MM.1S (cell line): ENCODE measurements around the gene DCBLD2.

ENCODE experiments used
- DNase-seq: peaks from one replicate; pipeline ENCODE4 v3.0.0-alpha.2; 2015
- H2AFZ ChIP-seq: fragments of 300-600 bp; sonication (generic); 2 replicates; pipeline ENCODE4 v1.6.0; 2016; ENCODE audit warnings: antibody characterized with exemption, low read length
- H3F3A ChIP-seq: fragments of 300-600 bp; sonication (generic); 2 replicates; pipeline ENCODE4 v1.6.1; 2016; ENCODE audit warnings: mild to moderate bottlenecking, antibody characterized with exemption, low read length, moderate library complexity, mixed read lengths; ENCODE audit not compliant: insufficient read depth
- H3K27ac ChIP-seq: fragments of 300-600 bp; sonication (generic); 2 replicates; pipeline ENCODE4 v1.5.1; 2016; ENCODE audit warnings: mild to moderate bottlenecking, low read length
- H3K27me3 ChIP-seq: fragments of 300-600 bp; sonication (generic); replicated peaks from 2 replicates; pipeline ENCODE4 v1.6.0; 2016; ENCODE audit warnings: low read length; ENCODE audit not compliant: insufficient read depth
- H3K36me3 ChIP-seq: fragments of 300-600 bp; sonication (generic); replicated peaks from 2 replicates; pipeline ENCODE4 v1.6.1; 2016; ENCODE audit warnings: mild to moderate bottlenecking, low read length, mixed read lengths; ENCODE audit not compliant: insufficient read depth
- H3K4me1 ChIP-seq: fragments of 300-600 bp; sonication (generic); 2 replicates; pipeline ENCODE4 v1.6.1; 2016; ENCODE audit warnings: low read length, mixed read lengths
- H3K4me2 ChIP-seq: fragments of 300-600 bp; sonication (generic); 2 replicates; pipeline ENCODE4 v1.6.0; 2016; ENCODE audit warnings: low read depth, low read length
- H3K4me3 ChIP-seq: fragments of 300-600 bp; sonication (generic); 2 replicates; pipeline ENCODE4 v1.5.1; 2016; ENCODE audit warnings: low read length, mixed read lengths
- H3K79me2 ChIP-seq: fragments of 300-600 bp; sonication (generic); 2 replicates; pipeline ENCODE4 v1.6.1; 2016; ENCODE audit warnings: mixed run types, low read length, mixed read lengths
- H3K9ac ChIP-seq: fragments of 300-600 bp; sonication (generic); 2 replicates; pipeline ENCODE4 v1.6.1; 2016; ENCODE audit warnings: low read length, mixed read lengths
- H3K9me2 ChIP-seq: fragments of 300-600 bp; sonication (generic); replicated peaks from 2 replicates; pipeline ENCODE4 v1.6.1; 2016; ENCODE audit warnings: mild to moderate bottlenecking, low read length, mixed read lengths; ENCODE audit not compliant: insufficient read depth
- H3K9me3 ChIP-seq: fragments of 300-600 bp; sonication (generic); replicated peaks from 2 replicates; pipeline ENCODE4 v1.6.1; 2016; ENCODE audit warnings: mild to moderate bottlenecking, low read length, mixed read lengths; ENCODE audit not compliant: insufficient read depth
- H4K20me1 ChIP-seq: fragments of 300-600 bp; sonication (generic); 2 replicates; pipeline ENCODE4 v1.6.1; 2016; ENCODE audit warnings: mild to moderate bottlenecking, low read length, moderate library complexity, mixed read lengths; ENCODE audit not compliant: insufficient read depth
- CTCF ChIP-seq: fragments of 300-600 bp; sonication (generic); IDR thresholded peaks from 2 replicates; pipeline ENCODE4 v1.5.1; 2016; ENCODE audit warnings: antibody characterized with exemption, low read length, mixed read lengths
- EZH2 ChIP-seq: fragments of 300-600 bp; sonication (generic); optimal IDR thresholded peaks from 2 replicates; pipeline ENCODE3; 2017; ENCODE audit warnings: low read depth, mild to moderate bottlenecking, antibody characterized with exemption, low read length, mixed read lengths
- EZH2phosphoT487 ChIP-seq: fragments of 300-600 bp; sonication (generic); IDR thresholded peaks from 2 replicates; pipeline ENCODE4 v1.6.1; 2018; ENCODE audit warnings: antibody characterized with exemption, low read length

DCBLD2 gene

GRCh38 chr3:98769448-98769847, 132.0 kb downstream of the DCBLD2 start:
- Histone ChIP-seq H3F3A (peaks cover 79% of the 10 kb centered on the region), H3K27ac (peak overlapping the region; percentile 98), H3K9ac (peak overlapping the region; percentile 92), H3K9me2 (no peaks in the 10 kb centered on the region), H3K9me3 (no peaks in the 10 kb centered on the region), H3K4me3 (peak overlapping the region; percentile 8; the same call in 1 of the 2 replicates), H3K4me1 (peaks cover 75% of the 10 kb centered on the region), H4K20me1 (no peaks in the 10 kb centered on the region), H3K79me2 (peaks cover 87% of the 10 kb centered on the region), H3K27me3 (no peaks in the 10 kb centered on the region), H2AFZ (no peak overlapping the region), H3K4me2 (peak overlapping the region; percentile 76), H3K36me3 (no peaks in the 10 kb centered on the region; the same call in 1 of the 2 replicates)
- TF ChIP-seq EZH2 (no peak), CTCF (no peak), EZH2phosphoT487 (no peak)
- no peak for DNase-seq

- peak overlapping the region; percentile 92; the same call in 1 of the 2 replicates for H3K9ac ChIP-seq
- H3K79me2 ChIP-seq, result peaks cover 86% of the 10 kb centered on the region
- H3K4me1 ChIP-seq, result peaks cover 75% of the 10 kb centered on the region
- no peaks in the 10 kb centered on the region for H4K20me1 ChIP-seq
- H3K9me2 ChIP-seq, result no peaks in the 10 kb centered on the region
- no peak overlapping the region for H2AFZ ChIP-seq
- H3K36me3 ChIP-seq, result no peaks in the 10 kb centered on the region; the same call in 1 of the 2 replicates
- peak overlapping the region; percentile 76; the same call in 1 of the 2 replicates for H3K4me2 ChIP-seq
- TF ChIP-seq EZH2phosphoT487, result no peak
- peaks cover 79% of the 10 kb centered on the region for H3F3A ChIP-seq
- no peak for DNase-seq
- peak overlapping the region; percentile 98 for H3K27ac ChIP-seq
- H3K27me3 ChIP-seq, result no peaks in the 10 kb centered on the region
- no peak overlapping the region for H3K4me3 ChIP-seq
- H3K9me3 ChIP-seq, result no peaks in the 10 kb centered on the region
These were observed 132.5 kb downstream of the DCBLD2 start for GRCh38 chr3:98768961-98769360.

GRCh38 chr3:98766924-98767323, 134.6 kb downstream of the DCBLD2 start:
- Histone ChIP-seq H3K9me2 (no peaks in the 10 kb centered on the region), H2AFZ (no peak overlapping the region), H3K36me3 (no peaks in the 10 kb centered on the region; the same call in 1 of the 2 replicates), H3K4me1 (peaks cover 88% of the 10 kb centered on the region), H3K4me2 (peak overlapping the region; percentile 76), H3K27ac (peak overlapping the region; percentile 98; the same call in 1 of the 2 replicates), H3K4me3 (no peak overlapping the region), H3K9ac (peak overlapping the region; percentile 8; the same call in 1 of the 2 replicates), H3F3A (peaks cover 79% of the 10 kb centered on the region), H3K27me3 (no peaks in the 10 kb centered on the region), H3K79me2 (peaks cover 83% of the 10 kb centered on the region), H3K9me3 (no peaks in the 10 kb centered on the region), H4K20me1 (no peaks in the 10 kb centered on the region)
- TF ChIP-seq EZH2 (no peak), CTCF (no peak), EZH2phosphoT487 (no peak)
- DNase-seq, result no peak

- peak overlapping the region; percentile 89; the same call in 1 of the 2 replicates for H3K27ac ChIP-seq
These were observed 135.8 kb downstream of the DCBLD2 start for GRCh38 chr3:98765721-98766120.

More at GRCh38 chr3:98765721-98766120, 135.8 kb downstream of the DCBLD2 start:
- no peak overlapping the region for H3K4me3 ChIP-seq
- peak overlapping the region; percentile 56; the same call in 1 of the 2 replicates for H3K9ac ChIP-seq
- H3K27me3 ChIP-seq, result no peaks in the 10 kb centered on the region
- H2AFZ ChIP-seq, result no peak overlapping the region
- H4K20me1 ChIP-seq, result no peaks in the 10 kb centered on the region
- peaks cover 77% of the 10 kb centered on the region for H3F3A ChIP-seq
- H3K4me2 ChIP-seq, result peak overlapping the region; percentile 81
- no peaks in the 10 kb centered on the region; the same call in 1 of the 2 replicates for H3K36me3 ChIP-seq
- no peaks in the 10 kb centered on the region for H3K9me3 ChIP-seq
- no peaks in the 10 kb centered on the region for H3K9me2 ChIP-seq
- H3K4me1 ChIP-seq, result peaks cover 95% of the 10 kb centered on the region
- no peak for TF ChIP-seq CTCF
- no peak for TF ChIP-seq EZH2
- no peak for TF ChIP-seq EZH2phosphoT487
- DNase-seq, result no peak
- peaks cover 87% of the 10 kb centered on the region for H3K79me2 ChIP-seq
